Ovary (tissue), 9 donors: ENCODE results near the gene GPR75. TPM values are rescaled to one million over a fixed set of nuclear protein-coding genes. Genes with fewer than 3 reads are reported as not detected.

Experiments used
- DNase-seq, 5 donors: peaks; one replicate each; pipeline ENCODE4 v3.0.0-alpha.2; 2019 to 2020
- H3K27ac ChIP-seq, 2 donors: fragments of 200-600 bp; one replicate each; pipeline versions ENCODE4 v1.5.1 to v1.8.0; 2019 to 2022
- H3K27me3 ChIP-seq: fragments of 200-600 bp; one replicate; pipeline ENCODE4 v1.8.0; 2022
- H3K36me3 ChIP-seq: fragments of 200-600 bp; sonication (generic); one replicate; pipeline ENCODE4 v1.5.1; 2019
- H3K4me1 ChIP-seq: one replicate; pipeline ENCODE4 v1.8.1; 2013; ENCODE audit warnings: mild to moderate bottlenecking, moderate library complexity; ENCODE audit not compliant: insufficient read depth
- H3K4me3 ChIP-seq: fragments of 200-600 bp; sonication (generic); one replicate; pipeline ENCODE4 v1.5.1; 2017
- H3K9me3 ChIP-seq, 2 donors: fragments of 200-600 bp in 1 of 2; sonication (generic) in 1 of 2; one replicate each; pipeline versions ENCODE4 v1.5.1 to v1.8.1; 2013 to 2019; ENCODE audit warnings: mild to moderate bottlenecking in 1 of 2, moderate library complexity in 1 of 2
- CTCF ChIP-seq, 3 donors: fragments of 450-650 bp in 2 of 3; fragments of 200-600 bp in 1 of 3; IDR thresholded peaks; one replicate each; pipeline versions ENCODE4 v1.5.1 to v1.8.0; 2016 to 2022; ENCODE audit warnings: antibody characterized with exemption in 3 of 3, mild to moderate bottlenecking in 1 of 3
- EP300 ChIP-seq: sonication (generic); formaldehyde crosslinking; IDR thresholded peaks from one replicate; pipeline ENCODE4 v1.6.1; 2017; ENCODE audit warnings: antibody characterized with exemption
- POLR2A ChIP-seq: fragments of 450-650 bp; IDR thresholded peaks from one replicate; pipeline ENCODE4 v1.6.1; 2017; ENCODE audit warnings: antibody characterized with exemption, mild to moderate bottlenecking, moderate library complexity
- WGBS, 3 donors: extraction: QIAGEN DNeasy Blood & Tissue Kit in 1 of 3; methylation state at CpG; one replicate each; pipeline versions ENCODE4 v1.1.5 to v1.1.7; 2013 to 2017; 5-methylcytosine and 5-hydroxymethylcytosine counted together
- intact Hi-C, 4 donors: fragments of 100-400 bp; cut with DNase I; formaldehyde crosslinking; loops; one replicate each; pipeline versions ENCODE4 v1.11.0 to v1.15.1; 2022 to 2023
- polyA plus RNA-seq, 2 donors: library from polyadenylated mRNA; stranded (reverse); fragments of 200-250 nt in 1 of 2; fragments of 350-450 nt in 1 of 2; fragmentation: Illumina TruSeq in 1 of 2; extraction: RNeasy Lipid Tissue Mini Kit (QIAGEN cat#74804) in 1 of 2; gene quantifications; one replicate each; pipeline ENCODE4 v1.2.3, GENCODE V29; 2013 to 2014
- total RNA-seq, 7 donors: library from RNA; depleted of rRNA in 2 of 7; stranded (reverse); fragments of >200 nt in 2 of 7; fragmentation: NEBNext Ultra II Directional in 3 of 7; extraction: Animal tissue kit (Norgen Biotek cat#: 25700) in 3 of 7; gene quantifications; one replicate each; pipeline versions ENCODE4 v1.1.0 to v1.2.4, GENCODE V29; 2016 to 2023
- donor health status: DM: no; HTN: no; CAD: no; lungs with moderate emphysema.
- donor health status: DM: no; HTN: no; CAD: no.
- donor health status: Bipolar disorder and iron deficiency.
- donor health status: DM: yes; HTN: yes; CAD: no.
- donor health status: DM: no; HTN: no; CAD: no.
- donor health status: DM: yes; HTN: yes; CAD: no.

The GPR75 gene
- total and polyA plus RNA-seq, 9 donors, result 1.1 to 4.9 (median 2.8) TPM

- TF ChIP-seq EP300, result no peak
- TF ChIP-seq POLR2A, result no peak
- TF ChIP-seq CTCF (IDR thresholded peaks at IDR 0.05), result no peak
- Histone ChIP-seq H3K9me3 (no peaks in the 10 kb centered on the region), H3K4me3 (no peak overlapping the region), H3K27ac (no peak overlapping the region), H3K4me1 (no peaks in the 10 kb centered on the region), H3K27me3 (no peaks in the 10 kb centered on the region), H3K36me3 (no peaks in the 10 kb centered on the region)
- 79 to 86% (median 80%) methylated on average over 3 of the region's 3 CpGs for WGBS, 3 donors
- no peak for DNase-seq
- intact Hi-C loops, result no loop called here
Measured at GRCh38 chr2:53901192-53901591, 41.4 kb upstream of the GPR75 start.

GRCh38 chr2:53896864-53897263 lies 37.1 kb upstream of the GPR75 start:
- Histone ChIP-seq H3K27me3 (no peaks in the 10 kb centered on the region), H3K27ac (no peak overlapping the region), H3K4me1 (no peaks in the 10 kb centered on the region), H3K36me3 (no peaks in the 10 kb centered on the region), H3K9me3 (no peaks in the 10 kb centered on the region), H3K4me3 (no peak overlapping the region)
- intact Hi-C loops, result no loop called here
- TF ChIP-seq POLR2A (no peak), CTCF (IDR thresholded peaks at IDR 0.05) (no peak), EP300 (no peak)
- 67 to 68% (median 68%) methylated on average over 3 of the region's 3 CpGs for WGBS, 3 donors
- DNase-seq, result no peak

- H3K27ac ChIP-seq, result no peak overlapping the region
- WGBS, 3 donors, result 82 to 86% (median 85%) methylated on average over 5 of the region's 5 CpGs
- H3K4me3 ChIP-seq, result no peak overlapping the region
- H3K4me1 ChIP-seq, result no peaks in the 10 kb centered on the region
- no peaks in the 10 kb centered on the region for H3K9me3 ChIP-seq
- intact Hi-C loops, result no loop called here
- H3K27me3 ChIP-seq, result no peaks in the 10 kb centered on the region
- no peak for TF ChIP-seq POLR2A
- no peak for TF ChIP-seq EP300
- no peak for TF ChIP-seq CTCF (IDR thresholded peaks at IDR 0.05)
- DNase-seq, result no peak
- no peaks in the 10 kb centered on the region for H3K36me3 ChIP-seq
Measured at GRCh38 chr2:53886406-53887280, 26.9 kb upstream of the GPR75 start.

- Histone ChIP-seq H3K4me1 (no peaks in the 10 kb centered on the region), H3K9me3 (no peaks in the 10 kb centered on the region), H3K36me3 (no peaks in the 10 kb centered on the region), H3K27me3 (no peaks in the 10 kb centered on the region), H3K27ac (no peak overlapping the region), H3K4me3 (no peak overlapping the region)
- intact Hi-C loops, result no loop called here
- 94 to 100% (median 97%) methylated on average over 1 of the region's 1 CpG for WGBS, 3 donors
- no peak for DNase-seq
- no peak for TF ChIP-seq EP300
- TF ChIP-seq CTCF (IDR thresholded peaks at IDR 0.05), result no peak
- TF ChIP-seq POLR2A, result no peak
Measured at GRCh38 chr2:53884883-53885282, 25.1 kb upstream of the GPR75 start.
